ENCODE data around the gene COPS6.

Gene COPS6

GRCh38 chr7:100063376-100063775 lies 25.4 kb upstream of the COPS6 start:
- TF ChIP-seq, protein P1, sequence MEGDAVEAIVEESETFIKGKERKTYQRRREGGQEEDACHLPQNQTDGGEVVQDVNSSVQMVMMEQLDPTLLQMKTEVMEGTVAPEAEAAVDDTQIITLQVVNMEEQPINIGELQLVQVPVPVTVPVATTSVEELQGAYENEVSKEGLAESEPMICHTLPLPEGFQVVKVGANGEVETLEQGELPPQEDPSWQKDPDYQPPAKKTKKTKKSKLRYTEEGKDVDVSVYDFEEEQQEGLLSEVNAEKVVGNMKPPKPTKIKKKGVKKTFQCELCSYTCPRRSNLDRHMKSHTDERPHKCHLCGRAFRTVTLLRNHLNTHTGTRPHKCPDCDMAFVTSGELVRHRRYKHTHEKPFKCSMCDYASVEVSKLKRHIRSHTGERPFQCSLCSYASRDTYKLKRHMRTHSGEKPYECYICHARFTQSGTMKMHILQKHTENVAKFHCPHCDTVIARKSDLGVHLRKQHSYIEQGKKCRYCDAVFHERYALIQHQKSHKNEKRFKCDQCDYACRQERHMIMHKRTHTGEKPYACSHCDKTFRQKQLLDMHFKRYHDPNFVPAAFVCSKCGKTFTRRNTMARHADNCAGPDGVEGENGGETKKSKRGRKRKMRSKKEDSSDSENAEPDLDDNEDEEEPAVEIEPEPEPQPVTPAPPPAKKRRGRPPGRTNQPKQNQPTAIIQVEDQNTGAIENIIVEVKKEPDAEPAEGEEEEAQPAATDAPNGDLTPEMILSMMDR (IDR thresholded peaks at IDR 0.05) = no peak
- Histone ChIP-seq H3K27me3 (no peaks in the 10 kb centered on the region), H3K36me3 (peaks cover 50% of the 10 kb centered on the region), H3K4me3 (ENCODE audit: low read depth in 1 of 2, low read length in 1 of 2) (no peak overlapping the region), H3K9me3 (no peaks in the 10 kb centered on the region), H3K4me1 (ENCODE audit: control insufficient read depth in 1 of 2, insufficient read depth in 1 of 2, low read depth in 1 of 2, low read length in 1 of 2) (no peaks in the 10 kb centered on the region), H3K27ac (no peak overlapping the region)

DNA sequence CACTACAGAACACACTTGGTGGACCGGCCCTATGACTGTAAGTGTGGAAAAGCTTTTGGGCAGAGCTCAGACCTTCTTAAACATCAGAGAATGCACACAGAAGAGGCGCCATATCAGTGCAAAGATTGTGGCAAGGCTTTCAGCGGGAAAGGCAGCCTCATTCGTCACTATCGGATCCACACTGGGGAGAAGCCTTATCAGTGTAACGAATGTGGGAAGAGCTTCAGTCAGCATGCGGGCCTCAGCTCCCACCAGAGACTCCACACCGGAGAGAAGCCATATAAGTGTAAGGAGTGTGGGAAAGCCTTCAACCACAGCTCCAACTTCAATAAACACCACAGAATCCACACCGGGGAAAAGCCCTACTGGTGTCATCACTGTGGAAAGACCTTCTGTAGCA lies 24.6 kb upstream of the COPS6 start:
- H3K4me1 ChIP-seq (ENCODE audit: control insufficient read depth in 1 of 2, insufficient read depth in 1 of 2, low read depth in 1 of 2, low read length in 1 of 2) = no peaks in the 10 kb centered on the region
- H3K9me3 ChIP-seq = no peaks in the 10 kb centered on the region
- H3K36me3 ChIP-seq = peaks cover 42% of the 10 kb centered on the region
- no peak overlapping the region for H3K27ac ChIP-seq
- no peak overlapping the region for H3K4me3 ChIP-seq (ENCODE audit: low read depth in 1 of 2, low read length in 1 of 2)
- TF ChIP-seq, protein P1 (IDR thresholded peaks at IDR 0.05) = no peak
- no peaks in the 10 kb centered on the region for H3K27me3 ChIP-seq

DNA sequence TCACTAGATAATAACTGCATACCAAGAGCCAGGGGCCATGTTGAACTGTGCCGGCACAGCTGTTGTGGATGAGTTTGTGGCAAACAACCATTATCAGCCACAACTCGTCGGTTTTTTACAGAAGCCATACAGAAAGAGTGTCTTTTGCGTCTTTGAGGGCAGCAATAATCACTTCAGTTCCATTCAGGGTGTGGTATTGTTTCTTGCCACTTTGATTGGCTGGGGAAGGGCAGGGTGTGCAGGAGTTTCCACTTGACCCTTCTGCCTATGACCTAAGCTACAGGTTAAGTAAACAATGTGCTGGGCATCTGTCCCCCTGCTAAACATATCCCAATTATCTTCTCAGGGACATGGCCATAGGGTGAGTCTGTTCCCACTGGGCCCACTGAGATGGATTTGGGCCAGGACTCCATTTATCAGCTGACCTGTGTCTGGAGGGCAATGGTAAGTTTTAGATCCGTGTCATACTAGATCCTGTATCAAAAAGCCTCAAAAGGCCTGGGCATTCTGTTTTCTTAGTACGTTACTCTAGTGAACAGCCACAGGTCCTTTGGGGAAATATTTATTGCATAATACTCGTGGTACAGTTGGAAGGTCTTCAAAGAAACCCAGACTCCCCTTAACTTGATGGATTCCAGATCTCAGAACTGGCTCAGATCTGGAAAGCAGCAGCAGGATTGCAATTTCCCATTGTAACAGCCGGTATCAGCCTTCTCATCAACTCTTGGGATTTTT lies 23.1 kb upstream of the COPS6 start:
- no peaks in the 10 kb centered on the region for H3K4me1 ChIP-seq (ENCODE audit: control insufficient read depth in 1 of 2, insufficient read depth in 1 of 2, low read depth in 1 of 2, low read length in 1 of 2)
- H3K27me3 ChIP-seq = no peaks in the 10 kb centered on the region
- H3K9me3 ChIP-seq = peaks cover 9% of the 10 kb centered on the region
- H3K36me3 ChIP-seq = peaks cover 44% of the 10 kb centered on the region
- TF ChIP-seq, protein P1 (IDR thresholded peaks at IDR 0.05) = no peak
- no peak overlapping the region for H3K4me3 ChIP-seq (ENCODE audit: low read depth in 1 of 2, low read length in 1 of 2)
- no peak overlapping the region for H3K27ac ChIP-seq

DNA sequence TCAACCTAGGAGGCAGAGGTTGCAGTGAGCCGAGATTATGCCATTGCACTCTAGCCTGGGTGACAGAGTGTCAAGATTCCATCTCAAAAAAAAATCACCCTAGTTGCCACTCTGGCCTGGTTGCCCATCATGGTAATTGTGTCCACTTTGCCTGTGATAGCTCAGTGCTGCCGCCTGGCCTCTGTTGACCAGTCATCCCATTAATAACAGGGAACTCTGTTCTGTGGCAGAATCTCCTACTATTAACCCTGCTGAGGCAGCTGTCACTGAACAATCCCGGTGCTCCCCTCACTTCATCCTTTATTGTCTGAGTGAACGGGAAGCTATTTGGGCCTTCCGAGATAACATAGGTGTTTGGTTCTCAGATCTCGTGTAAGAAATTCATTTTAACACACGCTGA lies 21.8 kb upstream of the COPS6 start:
- no peak overlapping the region for H3K4me3 ChIP-seq (ENCODE audit: low read depth in 1 of 2, low read length in 1 of 2)
- no peaks in the 10 kb centered on the region for H3K4me1 ChIP-seq (ENCODE audit: control insufficient read depth in 1 of 2, insufficient read depth in 1 of 2, low read depth in 1 of 2, low read length in 1 of 2)
- no peaks in the 10 kb centered on the region for H3K27me3 ChIP-seq
- peaks cover 22% of the 10 kb centered on the region for H3K9me3 ChIP-seq
- H3K36me3 ChIP-seq = peaks cover 50% of the 10 kb centered on the region
- H3K27ac ChIP-seq = no peak overlapping the region
- TF ChIP-seq, protein P1 (IDR thresholded peaks at IDR 0.05) = no peak

GRCh38 chr7:100069991-100070390 lies 18.8 kb upstream of the COPS6 start:
- H3K4me3 ChIP-seq (ENCODE audit: low read depth in 1 of 2, low read length in 1 of 2) = no peak overlapping the region
- no peaks in the 10 kb centered on the region for H3K27me3 ChIP-seq
- H3K27ac ChIP-seq = no peak overlapping the region
- H3K9me3 ChIP-seq = peaks cover 32% of the 10 kb centered on the region
- H3K36me3 ChIP-seq = peaks cover 57% of the 10 kb centered on the region
- no peaks in the 10 kb centered on the region for H3K4me1 ChIP-seq (ENCODE audit: control insufficient read depth in 1 of 2, insufficient read depth in 1 of 2, low read depth in 1 of 2, low read length in 1 of 2)
- TF ChIP-seq, protein P1 (IDR thresholded peaks at IDR 0.05) = no peak

Data from neutrophil (primary cell).